WTC11 (cell line): Measurements from ENCODE around the gene PIK3R2. TPM values are rescaled to one million over a fixed set of nuclear protein-coding genes. Genes with fewer than 3 reads are reported as not detected.

Experiments
- ATAC-seq: fragments of 200-7000 bp; cut with Tn5 transposase; 2 replicates; pipeline ENCODE4 v1.10.0; 2021; ENCODE audit warnings: mild to moderate bottlenecking, moderate library complexity
- CTCF ChIA-PET: fragments of 300-600 bp; sonication (Branson Sonifier 250); formaldehyde crosslinking; loops from one replicate; lab custom pipeline; 2021; ENCODE audit warnings: antibody characterized with exemption; lab: Charles Lee
- POLR2A ChIA-PET: fragments of 350-600 bp; sonication (Branson Sonifier 250); formaldehyde crosslinking; loops from one replicate; lab custom pipeline; 2021; ENCODE audit warnings: antibody characterized with exemption; lab: Charles Lee
- DNase-seq: peaks from one replicate; pipeline ENCODE4 v3.0.0; 2021; ENCODE audit warnings: low spot score
- H3K27ac Mint-ChIP-seq: 2 replicates; pipeline ENCODE4 v1.8.0; 2021; ENCODE audit warnings: mixed read lengths
- H3K27me3 Mint-ChIP-seq: 2 replicates; pipeline ENCODE4 v1.8.0; 2021; ENCODE audit warnings: low read depth, mild to moderate bottlenecking, moderate library complexity, mixed read lengths
- H3K36me3 Mint-ChIP-seq: 2 replicates; pipeline ENCODE4 v1.8.0; 2021; ENCODE audit warnings: mixed read lengths
- H3K4me1 Mint-ChIP-seq: 2 replicates; pipeline ENCODE4 v1.8.0; 2022; ENCODE audit warnings: mixed read lengths
- H3K4me3 Mint-ChIP-seq: 2 replicates; pipeline ENCODE4 v1.8.0; 2021; ENCODE audit warnings: mild to moderate bottlenecking, moderate library complexity, mixed read lengths
- H3K9me3 Mint-ChIP-seq: 2 replicates; pipeline ENCODE4 v1.8.0; 2021; ENCODE audit warnings: mixed read lengths
- AFF4 ChIP-seq: sonication (generic); formaldehyde crosslinking; IDR thresholded peaks from 2 replicates; pipeline ENCODE4 v1.8.1; 2023; ENCODE audit warnings: mild to moderate bottlenecking, missing genetic modification reagents, borderline replicate concordance
- AR ChIP-seq: fragments of 250-450 bp; sonication (Bioruptor Pico); IDR thresholded peaks from 2 replicates; pipeline ENCODE4 v1.9.0; 2021; ENCODE audit warnings: mild to moderate bottlenecking
- FOXP4 ChIP-seq: sonication (generic); formaldehyde crosslinking; IDR thresholded peaks from 2 replicates; pipeline ENCODE4 v1.8.0; 2022; ENCODE audit warnings: mild to moderate bottlenecking, missing genetic modification reagents
- JAZF1 ChIP-seq: fragments of 250-450 bp; sonication (Bioruptor Pico); IDR thresholded peaks from 2 replicates; pipeline ENCODE4 v1.9.0; 2021; ENCODE audit warnings: moderate library complexity, mild to moderate bottlenecking, inconsistent platforms
- NFE2L1 ChIP-seq: sonication (generic); formaldehyde crosslinking; IDR thresholded peaks from 2 replicates; pipeline ENCODE4 v1.8.1; 2023; ENCODE audit warnings: missing genetic modification reagents
- NFYB ChIP-seq: sonication (generic); formaldehyde crosslinking; conservative IDR thresholded peaks from 2 replicates; pipeline ENCODE4 v1.8.0; 2022; ENCODE audit warnings: low read depth, missing genetic modification reagents
- STAT6 ChIP-seq: sonication (generic); formaldehyde crosslinking; conservative IDR thresholded peaks from 2 replicates; pipeline ENCODE4 v1.8.1; 2023; ENCODE audit warnings: mild to moderate bottlenecking, low read depth, missing genetic modification reagents, moderate library complexity
- USF1 ChIP-seq: sonication (generic); formaldehyde crosslinking; IDR thresholded peaks from 2 replicates; pipeline ENCODE4 v1.8.0; 2022; ENCODE audit warnings: mild to moderate bottlenecking, missing genetic modification reagents
- ZMAT4 ChIP-seq: fragments of 250-450 bp; sonication (Bioruptor Pico); IDR thresholded peaks from 2 replicates; pipeline ENCODE4 v1.9.0; 2021; ENCODE audit warnings: mild to moderate bottlenecking
- ZNF263 ChIP-seq: sonication (generic); formaldehyde crosslinking; IDR thresholded peaks from 2 replicates; pipeline ENCODE4 v1.8.1; 2022; ENCODE audit warnings: low read depth, mild to moderate bottlenecking, moderate library complexity, missing genetic modification reagents
- ZNF281 ChIP-seq: sonication (generic); formaldehyde crosslinking; IDR thresholded peaks from 2 replicates; pipeline ENCODE4 v1.8.0; 2023; ENCODE audit warnings: mild to moderate bottlenecking, missing genetic modification reagents
- total RNA-seq: library from RNA; stranded (reverse); gene quantifications from 3 replicates; pipeline ENCODE4 v1.2.3, GENCODE V29; 2021

PIK3R2 gene
- total RNA-seq, 1 experiment from 2014 or later = 56.9 TPM

GRCh38 chr19:18113827-18114226 is 39.1 kb upstream of the PIK3R2 start:
- POLR2A ChIA-PET = no interaction called here
- CTCF ChIA-PET = interaction anchor here (0.7 to 2.0 kb wide), 28 partner anchors 9 to 297 kb away, joined by 3 to 43 read pairs (median 10); partner anchors contain the start of genes ARRDC2, IFI30, MAST3 and MPV17L2
- TF ChIP-seq USF1 (CRISPR knock-in tag) = no peak
- TF ChIP-seq ZNF281 = no peak
- no peak for TF ChIP-seq ZMAT4 (CRISPR knock-in tag)
- no peak for TF ChIP-seq AFF4 (CRISPR knock-in tag)
- TF ChIP-seq NFYB (CRISPR knock-in tag) = no peak
- no peak for TF ChIP-seq FOXP4
- TF ChIP-seq STAT6 (CRISPR knock-in tag) = no peak
- TF ChIP-seq NFE2L1 (CRISPR knock-in tag) = no peak
- peaks cover 20% of the 10 kb centered on the region for H3K4me1 Mint-ChIP-seq
- H3K36me3 Mint-ChIP-seq = no peaks in the 10 kb centered on the region
- H3K27me3 Mint-ChIP-seq = peaks cover 22% of the 10 kb centered on the region
- no peak overlapping the region for H3K4me3 Mint-ChIP-seq
- ATAC-seq (no peak), DNase-seq (no peak)
- H3K27ac Mint-ChIP-seq = no peak overlapping the region; the same call in 1 of the 2 replicates
- H3K9me3 Mint-ChIP-seq = no peaks in the 10 kb centered on the region

- Mint-ChIP-seq H3K27me3 (peaks cover 17% of the 10 kb centered on the region), H3K27ac (no peak overlapping the region), H3K4me1 (peaks cover 21% of the 10 kb centered on the region), H3K36me3 (no peaks in the 10 kb centered on the region), H3K4me3 (no peak overlapping the region), H3K9me3 (no peaks in the 10 kb centered on the region)
- no peak for TF ChIP-seq ZMAT4 (CRISPR knock-in tag)
- no peak for TF ChIP-seq ZNF263 (CRISPR knock-in tag)
- no peak for TF ChIP-seq JAZF1 (CRISPR knock-in tag)
- TF ChIP-seq AR = no peak
- DNase-seq (no peak), ATAC-seq (no peak)
- CTCF ChIA-PET = interaction anchor here (1.8 kb wide), 1 partner anchor 47 kb away, joined by 40 read pairs; no protein-coding TSS in a partner anchor
- POLR2A ChIA-PET = no interaction called here
Observed at GRCh38 chr19:18114483-18114882, 38.5 kb upstream of the PIK3R2 start.
